IMR-90 (cell line): ENCODE results near the gene ADAMTSL1.

Source experiments
- BHLHE40 ChIP-seq: fragments of 150-350 bp; IDR thresholded peaks from 2 replicates; pipeline ENCODE4 v1.6.1; 2016; ENCODE audit warnings: mild to moderate bottlenecking, low read depth, low read length
- CEBPB ChIP-seq: IDR thresholded peaks from 2 replicates; pipeline ENCODE4 v1.6.1; 2012; ENCODE audit warnings: low read depth, low read length, improper control_type of control experiment
- CTCF ChIP-seq: conservative IDR thresholded peaks from 2 replicates; pipeline ENCODE4 v1.5.1; 2012; ENCODE audit warnings: mild to moderate bottlenecking, low read depth, low read length, improper control_type of control experiment
- POLR2A ChIP-seq: IDR thresholded peaks from 2 replicates; pipeline ENCODE4 v1.6.1; 2012; ENCODE audit warnings: mild to moderate bottlenecking, low read depth, low read length
- RCOR1 ChIP-seq: IDR thresholded peaks from 2 replicates; pipeline ENCODE4 v1.6.1; 2012; ENCODE audit warnings: mild to moderate bottlenecking, low read length, improper control_type of control experiment; ENCODE audit not compliant: insufficient replicate concordance
- RFX5 ChIP-seq: IDR thresholded peaks from 2 replicates; pipeline ENCODE4 v1.8.0; 2012; ENCODE audit warnings: low read depth, mild to moderate bottlenecking, low read length, moderate library complexity

DNA sequence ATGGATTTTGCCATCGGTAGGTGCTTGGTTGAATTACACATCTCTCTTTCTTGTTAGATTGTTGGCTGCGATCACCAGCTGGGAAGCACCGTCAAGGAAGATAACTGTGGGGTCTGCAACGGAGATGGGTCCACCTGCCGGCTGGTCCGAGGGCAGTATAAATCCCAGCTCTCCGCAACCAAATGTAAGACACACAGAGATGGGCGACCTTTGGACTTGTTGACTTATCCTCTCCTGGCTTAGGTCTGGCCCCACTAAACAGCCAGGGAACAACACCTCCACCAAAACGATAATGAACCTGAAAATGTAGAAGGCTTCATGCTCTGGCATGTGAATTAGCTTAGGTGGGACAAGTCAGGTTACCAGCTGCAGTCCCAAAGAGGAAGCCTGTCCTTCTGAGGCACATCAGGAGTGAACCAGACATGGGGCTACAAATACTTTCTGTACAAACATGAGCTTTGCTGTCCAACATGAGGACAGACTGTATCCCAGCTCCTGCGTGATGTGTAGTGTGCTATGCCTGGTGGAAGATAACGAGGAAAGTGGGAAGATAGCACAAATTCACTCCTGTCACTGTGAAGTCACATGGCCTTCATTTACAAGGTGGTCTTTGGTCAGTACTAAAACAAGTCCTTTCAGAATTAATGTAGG lies 148.4 kb downstream of the ADAMTSL1 start:
- TF ChIP-seq CTCF (no peak), RFX5 (no peak), POLR2A (no peak), CEBPB (no peak), BHLHE40 (no peak), RCOR1 (no peak)
